HG03066 (cell line): ENCODE data around the gene ROBO4.

ENCODE experiments used
- ATAC-seq: cut with Tn5 transposase; IDR thresholded peaks from one replicate; pipeline ENCODE4 v1.9.1; 2021; ENCODE audit warnings: low read depth; ENCODE audit not compliant: unreplicated experiment

Gene ROBO4

DNA sequence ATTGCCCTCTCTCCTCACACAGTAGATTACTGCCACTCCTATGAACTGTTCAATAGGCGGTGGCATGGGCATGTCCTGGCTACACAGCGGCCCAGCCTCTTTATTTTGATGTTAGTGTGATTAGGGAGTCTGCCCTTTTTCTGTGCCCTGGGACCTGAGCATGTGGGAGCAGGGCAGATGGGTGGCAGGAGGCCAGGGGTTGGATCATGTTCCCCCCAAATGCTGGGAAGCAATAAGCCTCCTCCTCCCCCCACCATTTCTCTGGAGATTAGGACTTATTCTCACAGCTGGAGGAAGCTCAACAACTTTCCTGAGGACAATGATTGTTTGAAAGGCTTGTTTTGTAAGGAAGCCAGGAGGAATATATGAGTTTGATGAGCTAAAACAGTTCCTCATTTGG, 22.2 kb upstream of the ROBO4 start:
- no peak for ATAC-seq

DNA sequence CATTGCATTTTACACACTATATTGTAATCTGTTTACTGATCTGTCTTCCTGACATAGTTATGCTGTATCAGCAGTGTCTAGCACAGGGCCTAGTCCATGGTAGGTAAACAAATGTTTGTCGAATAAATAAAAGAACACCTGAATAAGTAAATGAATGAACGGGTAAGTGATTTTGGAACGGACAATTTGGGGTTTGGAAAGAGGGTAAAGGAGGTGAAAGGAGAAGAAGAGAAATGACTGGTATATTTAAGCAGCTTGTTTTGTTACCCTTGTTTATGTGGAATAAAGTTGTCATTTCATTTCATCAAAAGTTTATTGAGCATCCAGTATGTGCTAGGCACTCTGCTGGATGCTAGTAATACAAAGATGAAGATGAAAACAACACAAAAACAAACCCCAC, 21.3 kb upstream of the ROBO4 start, which contains the start of gene HEPN1:
Gene HEPN1, plus strand, starts transcription at position 301 of the 400 bp plus-strand sequence.
- no peak for ATAC-seq

DNA sequence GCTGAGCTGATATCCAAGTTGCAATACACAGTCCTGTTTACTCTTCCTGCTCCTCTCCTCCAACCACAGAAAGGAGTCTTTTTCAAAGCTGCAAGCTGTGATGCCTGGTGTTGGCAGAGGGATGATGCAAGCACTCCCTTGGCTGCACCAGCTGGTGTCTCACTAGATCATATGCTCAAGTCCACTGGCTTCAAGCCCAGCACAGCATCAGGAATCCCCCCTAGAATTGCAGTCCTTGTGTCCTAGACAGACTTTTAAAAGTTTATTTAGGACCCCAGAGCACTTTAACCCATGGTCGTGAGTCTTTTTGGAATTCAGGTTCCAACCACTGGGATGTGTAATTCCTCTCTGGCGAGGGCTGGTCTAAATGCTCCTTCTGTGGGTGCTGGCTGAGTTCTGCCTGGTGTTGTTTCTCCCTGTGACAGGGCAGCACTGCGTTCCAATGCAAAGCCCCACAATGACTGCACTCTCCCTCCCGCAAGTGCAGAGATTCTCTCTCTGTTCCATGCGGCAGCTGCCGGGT, 19.5 kb upstream of the ROBO4 start:
- no peak for ATAC-seq

DNA sequence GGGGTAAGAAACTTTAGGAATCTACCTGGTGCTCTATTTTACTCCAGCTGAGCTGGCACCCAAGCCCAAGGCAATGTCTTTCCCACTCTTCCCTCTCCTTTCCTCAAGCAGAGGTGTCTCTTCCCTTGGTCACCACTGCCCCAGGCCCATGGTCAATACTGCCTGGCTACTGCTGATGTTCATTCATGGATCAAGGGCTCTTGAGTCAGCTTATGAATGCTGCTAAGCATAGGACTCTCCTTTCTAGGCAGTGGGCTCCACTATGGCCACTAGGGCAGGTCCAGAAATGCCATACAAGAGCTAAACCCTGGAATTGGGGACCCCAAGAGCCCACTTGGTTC, 18.7 kb upstream of the ROBO4 start:
- no peak for ATAC-seq

DNA sequence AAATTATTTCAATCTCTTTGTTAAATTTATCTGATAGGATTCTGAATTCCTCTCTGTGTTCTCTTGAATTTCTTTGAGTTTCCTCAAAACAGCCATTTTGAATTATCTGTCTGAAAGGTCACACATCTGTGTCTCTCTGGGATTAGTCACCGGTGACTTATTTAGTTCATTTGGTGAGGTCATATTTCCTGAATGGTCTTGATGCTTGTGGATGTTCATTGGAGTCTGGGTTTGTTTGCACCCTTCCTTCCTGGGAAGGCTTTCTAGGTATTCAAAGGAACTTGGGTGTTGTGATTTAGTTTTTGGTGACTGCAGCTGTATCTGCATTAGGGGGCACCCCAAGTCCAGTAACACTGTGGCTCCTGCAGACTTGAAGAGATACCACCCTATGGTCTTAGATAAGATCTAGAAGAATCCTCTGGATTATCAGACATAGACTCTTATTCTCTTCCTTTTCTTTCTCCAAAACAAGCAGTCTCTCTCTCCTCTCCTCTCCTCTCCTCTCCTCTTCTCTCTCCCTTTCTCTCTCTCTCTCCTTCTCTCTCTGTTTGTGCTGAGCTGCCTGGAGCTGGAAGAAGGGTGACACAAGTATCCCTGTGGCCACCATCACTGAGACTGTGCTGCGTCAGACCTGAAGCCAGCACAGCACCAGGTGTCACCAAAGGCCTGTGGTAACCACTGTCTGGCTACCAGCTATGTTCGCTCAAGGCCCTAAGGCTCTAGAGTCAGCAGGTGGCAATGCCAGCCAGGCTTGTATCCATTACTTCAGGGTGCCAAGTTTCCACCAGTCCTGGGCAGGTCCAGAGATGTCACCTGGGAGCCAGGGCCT, 18.1 kb upstream of the ROBO4 start:
- no peak for ATAC-seq

DNA sequence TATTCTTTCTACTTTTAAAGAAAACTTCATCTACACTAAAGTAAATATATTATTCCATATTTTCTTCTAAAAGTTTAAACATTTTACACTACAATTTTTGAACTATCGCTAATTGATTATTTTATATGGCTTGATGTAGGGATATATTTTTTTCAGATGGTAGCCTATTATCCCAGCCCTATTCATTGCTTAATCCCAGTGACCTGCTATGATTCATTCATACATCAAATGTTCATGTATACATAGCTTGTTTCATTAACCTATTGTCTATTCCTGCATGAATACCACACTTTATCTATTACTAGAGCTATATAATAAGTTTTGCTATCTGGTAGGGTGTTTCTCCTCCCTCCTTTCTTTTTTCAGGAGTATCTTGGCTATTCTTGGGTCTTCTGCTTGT, 5.0 kb upstream of the ROBO4 start:
- ATAC-seq: no peak

DNA sequence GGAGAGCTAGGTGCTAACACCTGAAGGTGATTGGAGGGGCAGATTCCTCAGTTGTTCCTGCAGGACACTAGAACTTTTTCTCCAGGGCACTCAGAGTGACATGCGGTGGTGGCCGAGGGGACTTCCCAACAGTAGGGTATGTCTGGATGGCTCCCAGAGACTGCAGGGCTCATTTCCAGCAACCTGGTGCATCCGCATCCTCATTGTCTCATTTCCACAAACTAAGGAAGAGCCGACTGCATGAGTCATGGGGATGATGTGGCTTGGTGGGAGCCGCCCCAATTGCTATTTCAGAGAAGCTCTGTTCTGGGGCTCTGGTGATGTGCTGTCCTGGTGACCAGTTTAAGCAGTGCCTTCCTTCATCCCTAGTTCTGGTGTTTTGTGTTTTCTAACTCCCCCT, 2.8 kb upstream of the ROBO4 start:
- no peak for ATAC-seq

DNA sequence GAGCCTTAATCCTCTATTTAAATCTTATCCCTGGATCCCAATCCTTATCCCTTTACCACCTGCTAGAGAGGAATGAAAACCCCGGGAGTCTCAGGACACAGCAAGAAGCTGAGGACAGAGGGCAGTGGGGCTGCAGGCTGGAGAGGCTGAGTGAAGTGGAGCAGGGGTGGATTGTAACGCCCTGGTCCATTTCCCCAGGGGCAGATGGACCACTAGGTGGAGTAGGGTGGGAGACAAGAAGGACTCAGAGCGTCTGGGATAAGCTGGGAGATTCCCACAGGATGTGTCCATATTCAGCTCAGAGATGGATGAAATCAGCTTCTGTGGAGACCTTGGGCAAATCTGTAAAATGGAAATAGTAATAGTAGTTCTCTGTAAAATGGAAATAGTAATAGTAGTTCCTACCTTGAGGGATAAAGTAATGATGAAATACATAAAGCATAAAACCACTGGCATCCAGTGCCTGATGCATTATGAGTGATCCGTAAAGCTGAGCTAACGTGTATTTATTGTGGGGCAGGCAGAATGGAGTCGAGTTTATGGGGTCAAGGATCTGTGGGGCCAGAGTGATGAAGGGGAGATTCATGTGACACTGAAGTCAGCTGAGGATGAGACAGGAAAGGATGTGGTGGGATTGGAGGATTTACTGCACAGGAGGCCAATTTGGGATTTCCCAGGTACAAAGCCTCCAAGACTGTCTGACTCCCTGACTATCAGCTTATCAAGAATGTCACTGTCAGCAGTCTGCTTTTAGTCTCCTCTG, 1.9 kb upstream of the ROBO4 start:
- ATAC-seq: no peak

DNA sequence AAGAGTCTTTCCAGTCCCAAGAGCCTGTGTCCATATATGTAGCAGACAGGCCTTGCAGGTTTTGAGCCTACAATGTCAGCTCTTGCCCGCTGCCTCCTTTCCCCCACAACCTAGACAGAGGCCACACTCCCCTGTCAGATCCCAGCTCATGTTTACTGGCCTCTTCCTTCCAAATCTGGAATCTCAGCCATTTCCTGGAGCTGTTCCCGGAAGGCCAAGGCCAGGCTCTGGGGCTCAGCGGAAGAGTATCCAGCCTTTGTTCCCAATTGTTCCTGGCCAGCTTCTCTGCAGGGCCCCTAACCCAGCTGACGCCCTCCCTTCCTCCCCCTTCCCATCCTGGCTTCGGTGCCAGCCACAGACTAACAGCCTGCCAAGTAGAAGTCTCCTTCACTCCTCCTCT, 1.0 kb upstream of the ROBO4 start:
- ATAC-seq: no peak

DNA sequence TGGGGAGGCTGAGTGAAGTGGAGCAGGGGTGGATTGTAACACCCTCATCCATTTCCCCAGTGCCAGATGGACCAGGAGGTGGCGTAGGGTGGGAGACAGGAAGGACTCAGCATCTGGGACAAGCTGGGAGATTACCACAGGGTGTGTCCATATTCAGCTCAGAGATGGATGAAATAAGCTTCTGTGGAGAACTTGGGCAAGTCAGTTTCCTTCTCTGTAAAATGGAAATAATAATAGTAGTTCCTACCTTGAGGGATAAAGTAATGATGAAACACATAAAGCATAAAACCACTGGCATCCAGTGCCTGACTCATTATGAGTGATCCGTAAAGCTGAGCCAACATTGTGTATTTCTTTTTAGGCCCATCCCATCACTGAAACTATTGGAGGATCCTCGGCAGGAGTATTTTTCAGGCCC, 607 bp upstream of the ROBO4 start:
- ATAC-seq: no peak

DNA sequence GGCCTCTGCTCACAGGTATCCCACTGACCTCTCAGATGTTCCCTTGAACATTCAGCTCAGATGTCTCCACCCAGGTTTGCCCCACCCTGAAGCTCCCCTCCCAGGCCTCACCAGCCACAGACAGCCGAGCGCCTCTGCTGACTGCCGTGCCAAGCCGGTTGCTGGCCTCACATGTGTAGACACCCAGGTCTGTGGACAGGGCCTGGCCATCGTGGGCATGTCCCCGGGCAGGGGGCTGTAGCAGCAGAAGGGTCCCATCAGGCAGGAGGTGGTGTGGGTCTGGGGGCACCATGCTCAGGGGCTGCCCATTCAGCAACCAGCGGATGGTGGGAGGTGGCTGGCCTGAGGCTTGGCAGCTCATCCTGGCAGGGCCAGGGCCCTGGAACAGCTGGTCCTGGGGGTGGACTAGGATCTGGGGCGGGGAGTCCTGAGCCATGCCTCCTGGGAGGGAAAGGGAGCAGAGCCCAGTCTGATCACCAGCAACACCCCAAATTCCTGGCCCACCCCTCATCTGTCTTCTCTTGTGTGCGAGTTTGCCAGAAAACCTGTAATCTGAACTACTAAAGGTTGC, 759 bp downstream of the ROBO4 start:
- no peak for ATAC-seq

DNA sequence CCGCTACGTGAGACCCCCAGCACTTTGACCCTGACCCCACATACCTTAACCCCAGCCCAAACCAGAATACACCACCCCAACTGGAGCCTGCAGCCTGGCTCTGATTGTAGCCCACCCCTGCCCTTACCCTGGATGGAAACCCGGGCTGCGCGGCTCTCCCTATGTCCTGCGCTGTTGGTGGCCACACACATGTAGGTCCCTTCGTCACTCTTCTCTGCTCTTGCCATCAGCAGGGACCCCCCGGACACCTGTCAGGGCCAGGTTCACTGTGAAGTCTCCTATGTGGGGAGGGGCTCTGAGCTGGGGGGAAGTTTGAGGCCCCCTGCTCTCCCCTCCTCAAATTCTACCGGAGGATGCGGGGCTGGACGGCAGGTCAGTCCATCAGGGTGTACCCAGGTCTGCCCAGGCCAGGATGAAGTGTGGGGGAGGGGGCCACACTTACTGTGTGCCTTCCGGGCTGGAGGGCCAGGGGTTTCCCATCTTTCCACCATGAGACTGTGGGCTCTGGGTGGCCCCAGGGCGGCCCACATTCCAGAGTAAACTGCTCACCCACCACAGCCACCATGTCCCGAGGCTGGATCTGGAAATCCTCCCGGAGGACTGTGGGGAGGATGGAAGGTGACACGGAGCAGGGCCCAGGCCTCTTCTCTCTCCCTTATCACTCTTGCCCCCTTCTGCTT, 1.5 kb downstream of the ROBO4 start:
- no peak for ATAC-seq

DNA sequence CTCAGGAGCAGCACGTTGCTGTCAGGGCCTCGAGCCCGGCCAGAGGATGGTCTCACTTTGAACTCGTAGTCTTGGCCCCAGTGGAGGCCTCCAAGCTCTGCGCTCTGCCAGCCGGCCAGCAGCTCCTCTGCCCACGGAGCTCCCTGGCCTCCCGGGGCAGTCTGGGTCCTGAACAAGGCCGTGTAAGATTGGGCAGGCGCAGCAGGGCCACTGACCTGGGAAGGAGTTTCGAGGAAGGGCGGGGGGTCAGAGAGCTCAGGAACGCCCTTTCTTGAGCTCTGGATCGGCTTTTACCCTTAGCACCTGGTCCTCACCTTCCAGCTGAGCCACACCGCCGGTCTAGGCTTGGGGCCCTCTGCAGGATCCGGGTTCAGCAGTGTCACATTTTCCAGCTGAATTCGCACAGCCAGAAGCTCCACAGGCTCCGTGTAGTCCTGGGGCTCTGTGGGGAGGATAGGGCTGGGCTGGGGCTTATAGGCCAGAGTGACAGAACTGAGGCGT, 2.1 kb downstream of the ROBO4 start:
- no peak for ATAC-seq

DNA sequence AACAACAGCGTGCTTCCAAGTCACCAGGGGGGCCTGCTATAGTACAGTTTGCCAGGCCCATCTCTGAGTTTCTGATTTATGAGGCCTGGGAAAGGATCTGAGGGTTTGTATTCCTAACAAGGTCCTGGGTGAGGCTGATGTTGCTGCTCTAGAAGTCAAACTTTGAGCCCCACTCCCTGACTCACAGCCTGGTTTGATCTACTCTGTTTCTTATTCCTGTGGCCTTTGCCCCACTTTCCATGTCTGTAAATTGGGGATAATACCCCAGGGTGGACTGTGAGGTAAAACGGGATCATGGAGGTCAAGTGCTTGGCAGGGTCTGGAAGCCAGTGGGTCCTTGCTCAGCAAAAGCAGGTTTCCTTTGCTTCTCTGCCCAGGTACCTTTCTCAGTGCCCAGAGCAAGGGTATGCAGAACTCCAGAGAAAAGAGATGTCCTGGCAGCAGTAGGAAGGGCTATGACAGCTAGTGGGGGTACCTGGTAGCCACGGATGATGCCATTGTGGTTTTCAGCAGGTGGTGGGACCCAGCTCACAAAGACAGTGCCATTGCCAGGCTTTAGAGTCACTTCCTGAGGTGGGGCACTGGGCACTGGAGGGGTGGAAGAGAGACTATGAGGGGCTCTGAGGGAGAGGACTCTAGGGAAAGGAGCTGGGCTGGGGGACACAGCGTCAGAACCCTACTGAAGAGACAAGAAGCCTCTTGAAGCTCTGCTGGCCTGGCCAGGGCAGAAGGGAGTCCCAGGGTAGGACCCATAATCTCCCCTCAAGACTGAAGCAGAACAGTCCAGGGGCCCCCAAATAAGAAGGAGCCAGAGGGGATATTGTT, 2.8 kb downstream of the ROBO4 start:
- no peak for ATAC-seq

DNA sequence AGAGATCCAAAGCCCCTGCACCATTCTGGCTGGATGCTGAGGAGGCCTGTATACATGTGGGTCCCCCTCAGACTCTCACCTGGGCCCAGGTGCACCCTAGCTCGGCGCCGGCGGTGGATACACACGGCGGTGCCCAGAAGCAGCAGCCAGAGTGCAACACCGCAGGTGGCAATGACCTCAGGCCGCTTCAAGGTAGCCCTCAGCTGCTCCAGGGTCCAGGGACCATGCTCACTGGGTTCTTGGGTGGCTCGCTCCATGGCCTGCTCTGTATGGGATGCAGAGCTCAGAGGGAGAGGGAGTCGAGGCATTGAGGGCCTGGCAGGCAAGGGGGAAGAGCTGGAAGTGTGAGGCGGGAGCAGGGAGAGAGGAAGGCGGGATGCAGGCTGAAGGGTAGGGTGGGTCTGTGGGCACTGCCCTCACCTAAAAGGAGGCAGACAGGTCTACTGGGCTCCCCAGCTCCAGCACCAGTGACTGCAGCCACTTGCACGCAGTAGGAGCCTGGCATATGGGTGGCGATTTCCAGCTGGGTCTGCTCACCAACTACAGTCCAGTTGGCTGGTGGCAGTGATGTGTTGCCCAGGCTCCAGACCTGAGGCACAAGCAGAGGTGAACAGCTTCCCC, 3.8 kb downstream of the ROBO4 start:
- no peak for ATAC-seq

DNA sequence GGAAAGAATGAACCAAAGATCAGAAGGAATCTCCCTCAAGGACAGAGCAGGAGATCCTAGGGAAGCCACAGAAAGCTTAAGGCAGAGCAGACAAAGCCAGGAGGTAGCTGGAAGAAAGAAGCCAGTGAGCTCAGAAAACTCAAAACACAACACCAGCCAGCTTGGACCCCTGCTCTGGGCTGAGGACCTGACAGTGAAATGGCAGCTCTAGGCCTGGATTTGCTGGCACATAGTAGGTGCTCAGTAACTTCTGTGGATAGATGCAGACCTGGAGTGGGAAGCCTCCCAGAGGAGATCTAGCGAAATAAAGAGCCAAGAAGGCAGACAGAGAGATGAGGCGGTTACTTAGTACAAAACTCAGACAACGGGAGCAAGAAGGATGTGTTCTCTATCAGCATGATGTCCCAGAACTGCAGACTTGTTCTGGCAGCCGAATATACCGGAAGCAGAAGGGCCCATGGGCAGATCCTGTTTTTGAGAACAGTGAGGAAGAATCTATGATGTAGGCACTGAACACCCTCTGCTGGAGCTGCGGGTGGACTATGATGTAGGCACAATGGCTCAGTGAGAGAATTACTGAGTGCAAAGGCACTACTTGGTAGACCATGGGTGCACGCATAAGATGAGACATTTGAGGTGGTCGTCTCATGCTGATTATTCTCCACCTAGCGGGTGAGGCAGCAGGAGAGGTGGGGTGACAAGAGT, 4.8 kb downstream of the ROBO4 start:
- no peak for ATAC-seq

DNA sequence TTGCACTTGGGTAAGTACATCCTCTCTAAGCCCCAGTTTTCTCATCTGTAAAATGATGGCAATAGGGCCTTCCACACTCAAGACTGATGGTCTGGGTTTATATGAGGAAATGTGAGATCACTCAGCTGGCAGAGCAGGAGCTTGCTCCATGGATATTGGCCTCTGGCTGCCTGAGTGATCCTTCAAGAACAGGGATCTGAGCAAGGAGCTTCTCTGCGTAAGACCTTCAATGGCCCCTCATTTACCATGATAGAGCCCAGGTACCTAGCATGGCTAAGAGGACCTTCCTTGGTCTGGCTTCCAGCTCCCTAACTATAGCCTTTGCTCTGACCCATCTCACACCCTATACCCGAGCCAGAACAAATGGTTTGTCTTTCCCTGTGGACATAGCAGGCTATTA, 5.5 kb downstream of the ROBO4 start:
- no peak for ATAC-seq

DNA sequence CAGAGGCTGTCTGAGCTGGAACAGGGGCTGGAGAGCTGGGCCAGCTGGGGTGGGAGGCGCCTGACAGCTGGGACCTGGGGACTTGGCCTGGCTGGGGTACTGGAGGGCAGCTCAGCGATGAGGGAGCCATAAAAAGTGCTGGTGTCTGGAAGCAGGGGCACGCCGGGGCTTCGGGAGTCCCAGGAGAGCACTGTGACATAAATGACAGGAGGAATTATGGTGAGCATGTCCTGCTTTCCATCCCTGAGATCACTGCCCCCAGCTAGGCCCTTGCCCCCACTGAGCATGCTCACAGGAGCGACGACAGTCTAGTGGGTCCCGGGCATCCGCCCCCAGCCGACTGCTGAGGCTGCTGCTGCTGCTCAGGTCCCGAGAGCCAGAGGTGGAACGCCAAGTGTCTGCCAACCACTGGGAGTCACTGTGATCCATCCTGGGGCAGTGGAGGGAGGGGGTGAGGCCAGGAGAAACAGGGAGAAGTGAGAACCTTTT, 6.2 kb downstream of the ROBO4 start:
- ATAC-seq: no peak
